Uterus (tissue), 4 donors: ENCODE data around the gene TEX14. TPM values are rescaled to one million over a fixed set of nuclear protein-coding genes. Genes with fewer than 3 reads are reported as not detected.

Experiments
- DNase-seq, 2 donors: peaks; one replicate each; pipeline ENCODE4 v3.0.0-alpha.2; 2019 to 2020
- H3K27ac ChIP-seq, 2 donors: fragments of 200-600 bp; sonication (generic); 1 replicate in 1 of 2; 2 replicates in 1 of 2; pipeline ENCODE4 v1.5.1; 2016 to 2018
- H3K27me3 ChIP-seq, 2 donors: fragments of 200-600 bp; sonication (generic); one replicate each; pipeline ENCODE4 v1.5.1; 2018 to 2019; ENCODE audit warnings: control low read depth in 1 of 2
- H3K36me3 ChIP-seq, 2 donors: fragments of 200-600 bp; sonication (generic); one replicate each; pipeline ENCODE4 v1.5.1; 2019; ENCODE audit warnings: control low read depth in 1 of 2
- H3K4me1 ChIP-seq, 2 donors: fragments of 200-600 bp; sonication (generic); one replicate each; pipeline ENCODE4 v1.5.1; 2018 to 2019; ENCODE audit warnings: control low read depth in 1 of 2
- H3K4me3 ChIP-seq, 2 donors: fragments of 200-600 bp; sonication (generic); 1 replicate in 1 of 2; 2 replicates in 1 of 2; pipeline ENCODE4 v1.5.1; 2018 to 2019; ENCODE audit warnings: mild to moderate bottlenecking in 1 of 2
- H3K9me3 ChIP-seq, 2 donors: fragments of 200-600 bp; sonication (generic); one replicate each; pipeline ENCODE4 v1.5.1; 2019; ENCODE audit warnings: control low read depth in 1 of 2
- CTCF ChIP-seq, 4 experiments: fragments of 200-600 bp in 2 of 4; fragments of 450-650 bp in 2 of 4; sonication (generic) in 2 of 4; IDR thresholded peaks; one replicate each; pipeline ENCODE4 v1.5.1; 2016 to 2019; ENCODE audit warnings: antibody characterized with exemption in 4 of 4, mild to moderate bottlenecking in 2 of 4, moderate library complexity in 1 of 4
- POLR2A ChIP-seq, 2 donors: fragments of 450-650 bp; IDR thresholded peaks; one replicate each; pipeline ENCODE4 v1.6.1; 2016; ENCODE audit warnings: antibody characterized with exemption in 2 of 2, mild to moderate bottlenecking in 1 of 2, moderate library complexity in 1 of 2
- intact Hi-C: fragments of 100-400 bp; cut with DNase I; formaldehyde crosslinking; loops from one replicate; pipeline ENCODE4 v1.15.1; 2023; ENCODE audit warnings: low total_unique reads
- total RNA-seq, 4 donors: library from RNA; depleted of rRNA in 3 of 4; stranded (reverse); fragments of >200 nt in 3 of 4; gene quantifications; one replicate each; pipeline versions ENCODE4 v1.1.0 to v1.2.4, GENCODE V29; 2014 to 2023
- donor health status: DM: yes; HTN: yes; CAD: no.

TEX14 gene
- total RNA-seq, 4 donors from 2014 or later, result 0.28 to 0.55 (median 0.29) TPM; not detected in 1

- TF ChIP-seq CTCF (IDR thresholded peaks at IDR 0.05) (no peak), POLR2A (IDR thresholded peaks at IDR 0.05) (no peak)
- no peak overlapping the region for H3K27ac ChIP-seq
- intact Hi-C loops, result no loop called here
- no peaks in the 10 kb centered on the region for H3K4me1 ChIP-seq
- no peaks in the 10 kb centered on the region for H3K36me3 ChIP-seq
- no peaks in the 10 kb centered on the region for H3K27me3 ChIP-seq
- no peak for DNase-seq
- no peak overlapping the region for H3K4me3 ChIP-seq
- H3K9me3 ChIP-seq, result no peaks in the 10 kb centered on the region
Measured at GRCh38 chr17:58591455-58591854, 100.4 kb downstream of the TEX14 start.

- H3K27me3 ChIP-seq, result no peaks in the 10 kb centered on the region
- no peak for DNase-seq
- H3K27ac ChIP-seq, result no peak overlapping the region
- TF ChIP-seq CTCF (IDR thresholded peaks at IDR 0.05), result no peak
- H3K9me3 ChIP-seq, result no peaks in the 10 kb centered on the region
- intact Hi-C loops, result no loop called here
- no peaks in the 10 kb centered on the region for H3K36me3 ChIP-seq
- H3K4me3 ChIP-seq, result no peak overlapping the region
- H3K4me1 ChIP-seq, result no peaks in the 10 kb centered on the region
Measured at GRCh38 chr17:58590377-58590776, 101.5 kb downstream of the TEX14 start.

DNA sequence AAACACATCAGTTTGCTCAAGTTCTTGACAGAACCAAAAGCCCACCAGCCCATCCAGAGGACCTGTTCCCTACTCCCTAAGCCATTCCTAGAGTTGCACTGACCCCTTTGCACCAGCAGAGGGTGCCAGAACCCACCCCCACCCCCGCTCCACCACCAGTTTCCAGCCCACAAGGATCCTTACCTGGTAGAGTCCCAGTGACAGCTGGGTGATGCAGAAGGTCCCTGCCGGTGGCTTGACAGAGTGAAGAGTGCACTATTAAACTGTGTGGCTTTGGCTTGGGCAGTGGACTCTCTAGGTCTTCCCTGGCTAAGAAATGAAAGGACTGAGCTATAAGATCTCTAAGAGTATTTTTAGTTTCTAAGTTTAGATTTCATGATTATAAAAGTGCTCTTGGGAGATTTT lies 104.1 kb downstream of the TEX14 start:
- no peak overlapping the region for H3K27ac ChIP-seq
- DNase-seq, result peak; percentile 31 to 36
- TF ChIP-seq POLR2A (IDR thresholded peaks at IDR 0.05) (no peak), CTCF (IDR thresholded peaks at IDR 0.05) (peak; percentile 61 to 85 (median 72))
- no peaks in the 10 kb centered on the region for H3K27me3 ChIP-seq
- no peaks in the 10 kb centered on the region for H3K36me3 ChIP-seq
- no peaks in the 10 kb centered on the region for H3K9me3 ChIP-seq
- H3K4me1 ChIP-seq, result no peaks in the 10 kb centered on the region
- H3K4me3 ChIP-seq, result no peak overlapping the region
- intact Hi-C loops, result no loop called here

GRCh38 chr17:58586009-58586644 lies 105.7 kb downstream of the TEX14 start:
- no peak overlapping the region for H3K4me3 ChIP-seq
- intact Hi-C loops, result no loop called here
- no peaks in the 10 kb centered on the region for H3K9me3 ChIP-seq
- H3K27ac ChIP-seq, result no peak overlapping the region
- no peaks in the 10 kb centered on the region for H3K4me1 ChIP-seq
- no peak for DNase-seq
- TF ChIP-seq CTCF (IDR thresholded peaks at IDR 0.05) (no peak), POLR2A (IDR thresholded peaks at IDR 0.05) (no peak)
- no peaks in the 10 kb centered on the region for H3K27me3 ChIP-seq
- no peaks in the 10 kb centered on the region for H3K36me3 ChIP-seq

- Histone ChIP-seq H3K4me3 (no peak overlapping the region), H3K9me3 (no peaks in the 10 kb centered on the region), H3K4me1 (no peaks in the 10 kb centered on the region), H3K27ac (no peak overlapping the region), H3K27me3 (no peaks in the 10 kb centered on the region), H3K36me3 (no peaks in the 10 kb centered on the region)
- no peak for TF ChIP-seq POLR2A (IDR thresholded peaks at IDR 0.05)
- TF ChIP-seq CTCF (IDR thresholded peaks at IDR 0.05), result no peak
- no peak for DNase-seq
- intact Hi-C loops, result no loop called here
Measured at GRCh38 chr17:58585554-58585953, 106.3 kb downstream of the TEX14 start.
